Calu3 (cell line): ENCODE data around the gene PCNX1. TPM values are rescaled to one million over a fixed set of nuclear protein-coding genes. Genes with fewer than 3 reads are reported as not detected.
"Not testable (repeated sequence)": the region's sequence is repeated elsewhere in the genome, so short reads cannot be mapped to it uniquely, and the experiment has no call there.

Experiments used
- BruUV-seq: library from RNA; stranded (reverse); fragments of 400-500 nt; replicated peaks from 2 replicates; lab custom pipeline; 2021; lab: Mats Ljungman, UMichigan
- CTCF ChIA-PET: fragments of 300-600 bp; sonication (Branson Sonifier 250); formaldehyde crosslinking; loops from one replicate; lab custom pipeline; 2022; ENCODE audit warnings: antibody characterized with exemption; lab: Charles Lee
- DNase-seq: peaks from one replicate; pipeline ENCODE4 v3.0.0; 2022
- H3K27ac Mint-ChIP-seq: one replicate; pipeline ENCODE4 v1.8.0; 2022; ENCODE audit warnings: mixed read lengths; ENCODE audit not compliant: unreplicated experiment
- H3K27me3 Mint-ChIP-seq: one replicate; pipeline ENCODE4 v1.8.0; 2022; ENCODE audit warnings: mixed read lengths; ENCODE audit not compliant: unreplicated experiment
- H3K36me3 Mint-ChIP-seq: one replicate; pipeline ENCODE4 v1.8.0; 2022; ENCODE audit warnings: mild to moderate bottlenecking, moderate library complexity, mixed read lengths; ENCODE audit not compliant: insufficient read depth, unreplicated experiment
- H3K4me1 Mint-ChIP-seq: one replicate; pipeline ENCODE4 v1.8.0; 2022; ENCODE audit warnings: mild to moderate bottlenecking, low read depth, mixed read lengths; ENCODE audit not compliant: unreplicated experiment
- H3K4me3 Mint-ChIP-seq: one replicate; pipeline ENCODE4 v1.8.0; 2022; ENCODE audit warnings: mild to moderate bottlenecking, low read depth, moderate library complexity, mixed read lengths; ENCODE audit not compliant: unreplicated experiment
- H3K9me3 Mint-ChIP-seq: one replicate; pipeline ENCODE4 v1.8.0; 2022; ENCODE audit warnings: low read depth, mixed read lengths; ENCODE audit not compliant: unreplicated experiment
- intact Hi-C: fragments of 100-400 bp; cut with micrococcal nuclease; formaldehyde crosslinking; loops from one replicate; pipeline ENCODE4 v1.10.0; 2022; ENCODE audit not compliant: unreplicated experiment
- total RNA-seq: library from RNA; stranded (reverse); gene quantifications from 2 replicates; pipeline ENCODE4 v1.2.3, GENCODE V29; 2022
- TF ChIP-seq, protein P1 (sequence below): fragments of 200-600 bp; IDR thresholded peaks from one replicate; pipeline ENCODE4 v1.8.0; 2022; ENCODE audit warnings: antibody characterized with exemption; ENCODE audit not compliant: unreplicated experiment

PCNX1 gene
- total RNA-seq, 1 experiment from 2014 or later = 34.1 TPM

DNA sequence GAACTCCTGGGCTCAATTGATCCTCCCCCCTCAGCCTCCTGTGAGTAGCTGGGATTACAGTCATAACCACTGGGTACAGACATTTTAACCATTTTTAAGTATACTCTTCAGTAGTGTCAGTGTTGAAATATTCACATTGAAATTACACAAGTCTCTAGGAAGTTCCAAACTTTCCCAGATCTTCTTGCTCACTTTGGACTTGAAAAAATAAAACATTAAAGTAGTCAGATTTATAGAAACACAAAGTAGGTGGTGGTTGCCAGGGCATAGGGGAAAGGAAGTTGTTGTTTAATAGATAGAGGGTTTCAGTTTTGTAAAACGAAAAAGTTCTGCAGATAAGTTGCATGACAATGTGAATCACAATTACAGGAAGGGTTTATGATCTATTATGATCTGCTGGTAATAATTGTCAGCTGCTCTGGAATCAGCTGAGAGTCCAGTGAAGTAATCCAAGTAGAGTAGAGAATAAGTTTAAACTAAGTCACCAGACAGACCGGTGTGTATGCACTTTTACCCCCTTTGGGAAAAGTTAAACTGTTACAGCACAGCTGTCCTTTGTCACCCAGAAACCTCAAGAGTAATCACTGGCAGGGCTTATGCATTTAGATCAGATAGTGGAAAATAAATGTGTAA lies 27.4 kb downstream of the PCNX1 start:
- Mint-ChIP-seq H3K4me3 (peak overlapping the region; percentile 33), H3K27ac (no peak overlapping the region), H3K4me1 (peaks cover 21% of the 10 kb centered on the region), H3K27me3 (no peaks in the 10 kb centered on the region), H3K9me3 (peaks cover 4% of the 10 kb centered on the region), H3K36me3 (no peaks in the 10 kb centered on the region)
- TF ChIP-seq, protein P1, sequence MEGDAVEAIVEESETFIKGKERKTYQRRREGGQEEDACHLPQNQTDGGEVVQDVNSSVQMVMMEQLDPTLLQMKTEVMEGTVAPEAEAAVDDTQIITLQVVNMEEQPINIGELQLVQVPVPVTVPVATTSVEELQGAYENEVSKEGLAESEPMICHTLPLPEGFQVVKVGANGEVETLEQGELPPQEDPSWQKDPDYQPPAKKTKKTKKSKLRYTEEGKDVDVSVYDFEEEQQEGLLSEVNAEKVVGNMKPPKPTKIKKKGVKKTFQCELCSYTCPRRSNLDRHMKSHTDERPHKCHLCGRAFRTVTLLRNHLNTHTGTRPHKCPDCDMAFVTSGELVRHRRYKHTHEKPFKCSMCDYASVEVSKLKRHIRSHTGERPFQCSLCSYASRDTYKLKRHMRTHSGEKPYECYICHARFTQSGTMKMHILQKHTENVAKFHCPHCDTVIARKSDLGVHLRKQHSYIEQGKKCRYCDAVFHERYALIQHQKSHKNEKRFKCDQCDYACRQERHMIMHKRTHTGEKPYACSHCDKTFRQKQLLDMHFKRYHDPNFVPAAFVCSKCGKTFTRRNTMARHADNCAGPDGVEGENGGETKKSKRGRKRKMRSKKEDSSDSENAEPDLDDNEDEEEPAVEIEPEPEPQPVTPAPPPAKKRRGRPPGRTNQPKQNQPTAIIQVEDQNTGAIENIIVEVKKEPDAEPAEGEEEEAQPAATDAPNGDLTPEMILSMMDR = no peak
- DNase-seq = no peak
- BruUV-seq = no TSS peak
- intact Hi-C loops = no loop called here
- CTCF ChIA-PET = interaction anchor here (1.5 kb wide), 1 partner anchor 28 kb away, joined by 4 read pairs; the partner anchor contains the start of gene PCNX1

DNA sequence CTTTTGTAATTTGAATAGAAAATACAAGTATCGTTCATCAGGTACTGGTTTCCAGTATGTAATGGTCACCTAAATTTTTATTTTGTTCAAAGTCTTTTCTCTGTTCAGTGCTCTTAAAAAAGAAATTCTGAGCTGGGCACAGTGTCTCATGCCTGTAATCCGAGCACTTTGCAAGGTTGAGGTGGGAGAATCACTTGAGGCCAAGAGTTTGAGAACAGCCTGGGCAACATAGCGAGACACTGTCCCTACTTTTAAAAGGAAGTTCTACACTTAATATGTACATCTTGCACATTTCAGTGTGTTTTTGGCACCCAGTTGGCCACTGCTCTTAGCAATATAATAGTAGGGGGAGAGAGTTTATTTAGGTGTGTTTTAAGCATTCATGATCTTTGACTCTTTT lies 27.9 kb downstream of the PCNX1 start:
- CTCF ChIA-PET = interaction anchor here (1.5 kb wide), 1 partner anchor 28 kb away, joined by 4 read pairs; the partner anchor contains the start of gene PCNX1
- DNase-seq = no peak
- H3K27ac Mint-ChIP-seq = no peak overlapping the region
- no peaks in the 10 kb centered on the region for H3K27me3 Mint-ChIP-seq
- peak overlapping the region; percentile 33 for H3K4me3 Mint-ChIP-seq
- BruUV-seq = no TSS peak
- H3K9me3 Mint-ChIP-seq = peaks cover 4% of the 10 kb centered on the region
- intact Hi-C loops = no loop called here
- TF ChIP-seq, protein P1 = no peak
- peaks cover 21% of the 10 kb centered on the region for H3K4me1 Mint-ChIP-seq
- no peaks in the 10 kb centered on the region for H3K36me3 Mint-ChIP-seq

DNA sequence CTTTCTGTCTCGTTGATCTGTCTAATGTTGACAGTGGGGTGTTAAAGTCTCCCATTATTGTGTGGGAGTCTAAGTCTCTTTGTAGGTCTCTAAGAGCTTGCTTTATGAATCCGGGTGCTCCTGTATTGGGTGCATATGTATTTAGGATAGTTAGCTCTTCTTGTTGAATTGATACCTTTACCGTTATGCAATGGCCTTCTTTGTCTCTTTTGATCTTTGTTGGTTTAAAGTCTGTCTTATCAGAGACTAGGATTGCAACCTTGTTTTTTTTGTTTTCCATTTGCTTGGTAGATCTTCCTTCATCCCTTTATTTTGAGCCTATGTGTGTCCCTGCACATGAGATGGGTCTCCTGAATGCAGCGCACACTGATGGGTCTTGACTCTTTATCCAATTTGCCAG lies 32.4 kb downstream of the PCNX1 start:
- H3K4me1 Mint-ChIP-seq, H3K27me3 Mint-ChIP-seq, H3K27ac Mint-ChIP-seq, H3K4me3 Mint-ChIP-seq, intact Hi-C loops, BruUV-seq, CTCF ChIA-PET, DNase-seq, H3K36me3 Mint-ChIP-seq: not testable (repeated sequence)
- H3K9me3 Mint-ChIP-seq = peaks cover 20% of the 10 kb centered on the region

- intact Hi-C loops, H3K4me1 Mint-ChIP-seq, H3K36me3 Mint-ChIP-seq, DNase-seq, H3K27me3 Mint-ChIP-seq, BruUV-seq, H3K4me3 Mint-ChIP-seq, H3K27ac Mint-ChIP-seq: not testable (repeated sequence)
- CTCF ChIA-PET = interaction anchor here (0.8 kb wide), 1 partner anchor 34 kb away, joined by 3 read pairs; the partner anchor contains the start of gene PCNX1
- peaks cover 20% of the 10 kb centered on the region for H3K9me3 Mint-ChIP-seq
Observed at GRCh38 chr14:70941637-70942341, 34.5 kb downstream of the PCNX1 start.

DNA sequence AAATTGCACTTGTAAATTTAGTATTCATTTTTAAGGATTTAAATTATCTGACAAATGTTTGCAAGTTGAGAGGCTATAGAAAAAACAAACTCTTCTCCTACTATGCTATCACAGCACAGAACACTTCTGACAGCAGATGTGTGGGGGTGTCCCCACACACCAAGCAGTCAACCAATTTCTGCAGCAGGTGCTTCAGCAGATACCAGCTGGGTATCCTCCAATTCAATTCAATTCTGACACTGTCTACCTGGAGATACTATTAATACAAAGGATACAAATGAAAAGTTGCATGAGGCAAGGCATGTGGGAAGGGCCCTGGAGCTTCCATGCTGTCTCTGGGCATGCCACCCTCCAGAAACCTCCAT lies 35.1 kb downstream of the PCNX1 start:
- CTCF ChIA-PET = no interaction called here
- Mint-ChIP-seq H3K4me3 (no peak overlapping the region), H3K9me3 (peaks cover 20% of the 10 kb centered on the region), H3K27ac (no peak overlapping the region), H3K4me1 (no peaks in the 10 kb centered on the region), H3K27me3 (no peaks in the 10 kb centered on the region), H3K36me3 (peaks cover 4% of the 10 kb centered on the region)
- BruUV-seq = no TSS peak
- no peak for DNase-seq
- TF ChIP-seq, protein P1 = no peak
- intact Hi-C loops = no loop called here

GRCh38 chr14:70942721-70943120 lies 35.5 kb downstream of the PCNX1 start:
- CTCF ChIA-PET, H3K4me1 Mint-ChIP-seq, DNase-seq, BruUV-seq, H3K27me3 Mint-ChIP-seq, H3K36me3 Mint-ChIP-seq, H3K4me3 Mint-ChIP-seq, H3K27ac Mint-ChIP-seq, intact Hi-C loops: not testable (repeated sequence)
- peaks cover 20% of the 10 kb centered on the region for H3K9me3 Mint-ChIP-seq
